ENCODE results near the gene RAB3IP. TPM values are rescaled to one million over a fixed set of nuclear protein-coding genes. Genes with fewer than 3 reads are reported as not detected.

The RAB3IP gene
- total RNA-seq, 1 experiment from 2014 or later: 82.5 TPM

DNA sequence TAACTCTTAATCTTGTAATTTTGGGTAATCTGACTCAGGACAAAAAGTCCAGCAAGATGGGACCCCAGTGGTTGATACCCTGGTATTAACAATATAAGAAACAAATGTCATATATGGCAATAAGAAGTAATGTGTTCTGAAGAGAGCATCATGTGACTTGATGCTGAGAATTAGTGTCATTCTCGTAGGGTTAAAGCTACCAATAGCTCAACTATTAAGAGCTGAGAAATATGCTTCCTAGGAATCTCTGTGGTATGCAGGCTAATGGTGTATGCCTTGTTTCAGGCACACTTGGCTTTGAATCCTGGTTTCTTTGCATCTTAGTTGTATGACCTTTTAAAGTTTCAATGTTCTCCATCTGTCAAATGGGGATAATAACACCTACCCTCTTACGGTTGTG lies 95.5 kb downstream of the RAB3IP start:
- H3K36me3 Mint-ChIP-seq (ENCODE audit: insufficient read depth, unreplicated experiment): no peaks in the 10 kb centered on the region
- POLR2A ChIA-PET: no interaction called here
- no peaks in the 10 kb centered on the region for H3K36me3 ChIP-seq (ENCODE audit: control insufficient read depth, insufficient read depth, low read length)
- H3K27me3 ChIP-seq (replicated peaks; ENCODE audit: control insufficient read depth, insufficient read depth, low read length): no peaks in the 10 kb centered on the region
- TF ChIP-seq, protein P1, sequence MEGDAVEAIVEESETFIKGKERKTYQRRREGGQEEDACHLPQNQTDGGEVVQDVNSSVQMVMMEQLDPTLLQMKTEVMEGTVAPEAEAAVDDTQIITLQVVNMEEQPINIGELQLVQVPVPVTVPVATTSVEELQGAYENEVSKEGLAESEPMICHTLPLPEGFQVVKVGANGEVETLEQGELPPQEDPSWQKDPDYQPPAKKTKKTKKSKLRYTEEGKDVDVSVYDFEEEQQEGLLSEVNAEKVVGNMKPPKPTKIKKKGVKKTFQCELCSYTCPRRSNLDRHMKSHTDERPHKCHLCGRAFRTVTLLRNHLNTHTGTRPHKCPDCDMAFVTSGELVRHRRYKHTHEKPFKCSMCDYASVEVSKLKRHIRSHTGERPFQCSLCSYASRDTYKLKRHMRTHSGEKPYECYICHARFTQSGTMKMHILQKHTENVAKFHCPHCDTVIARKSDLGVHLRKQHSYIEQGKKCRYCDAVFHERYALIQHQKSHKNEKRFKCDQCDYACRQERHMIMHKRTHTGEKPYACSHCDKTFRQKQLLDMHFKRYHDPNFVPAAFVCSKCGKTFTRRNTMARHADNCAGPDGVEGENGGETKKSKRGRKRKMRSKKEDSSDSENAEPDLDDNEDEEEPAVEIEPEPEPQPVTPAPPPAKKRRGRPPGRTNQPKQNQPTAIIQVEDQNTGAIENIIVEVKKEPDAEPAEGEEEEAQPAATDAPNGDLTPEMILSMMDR (IDR thresholded peaks at IDR 0.05; ENCODE audit: insufficient read depth in 1 of 2, low read depth in 1 of 2, low read length in 1 of 2, severe bottlenecking in 1 of 2, unreplicated experiment in 1 of 2): no peak
- peaks cover 5% of the 10 kb centered on the region for H3K27me3 Mint-ChIP-seq (ENCODE audit: insufficient read depth, unreplicated experiment)
- no peak overlapping the region for H3K4me3 Mint-ChIP-seq (ENCODE audit: unreplicated experiment)
- intact Hi-C loops (cut with micrococcal nuclease; ENCODE audit: unreplicated experiment): no loop called here
- no peaks in the 10 kb centered on the region for H3K9me3 Mint-ChIP-seq (ENCODE audit: unreplicated experiment)
- no peaks in the 10 kb centered on the region for H3K9me3 ChIP-seq
- H3K27ac Mint-ChIP-seq (ENCODE audit: unreplicated experiment): no peak overlapping the region
- BruUV-seq (replicated peaks): no TSS peak
- H3K4me1 Mint-ChIP-seq (ENCODE audit: low read depth, unreplicated experiment): no peaks in the 10 kb centered on the region
- no peak overlapping the region for H3K4me3 ChIP-seq (ENCODE audit: low read depth, low read length)
- DNase-seq: no peak
- CTCF ChIA-PET: interaction anchor here (0.5 to 0.7 kb wide), 3 partner anchors 38 to 922 kb away, joined by 3 to 12 read pairs (median 5); no protein-coding TSS in a partner anchor
- peaks cover 7% of the 10 kb centered on the region for H3K4me1 ChIP-seq

DNA sequence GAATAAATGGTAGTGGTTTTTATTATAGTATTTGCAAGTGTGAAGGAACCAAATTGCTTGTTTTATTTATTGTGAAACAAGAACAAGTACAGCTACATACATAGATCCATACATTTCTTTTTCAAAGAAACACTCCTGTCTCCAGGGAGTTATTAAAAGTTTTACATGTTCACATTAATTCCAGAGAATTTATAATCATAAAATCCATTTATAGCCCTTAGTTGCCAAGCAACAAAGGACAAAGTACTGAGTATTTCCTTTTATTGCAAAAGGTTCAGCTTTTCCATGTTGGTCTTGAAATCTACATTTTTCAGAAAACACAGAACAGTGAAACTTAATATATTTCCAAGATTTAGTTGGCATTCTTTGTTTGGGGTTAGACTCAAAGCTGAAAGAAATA lies 95.9 kb downstream of the RAB3IP start:
- H3K9me3 Mint-ChIP-seq (ENCODE audit: unreplicated experiment): no peaks in the 10 kb centered on the region
- TF ChIP-seq, protein P1 (IDR thresholded peaks at IDR 0.05; ENCODE audit: insufficient read depth in 1 of 2, low read depth in 1 of 2, low read length in 1 of 2, severe bottlenecking in 1 of 2, unreplicated experiment in 1 of 2): no peak
- H3K27ac Mint-ChIP-seq (ENCODE audit: unreplicated experiment): no peak overlapping the region
- Histone ChIP-seq H3K27me3 (replicated peaks; ENCODE audit: control insufficient read depth, insufficient read depth, low read length) (no peaks in the 10 kb centered on the region), H3K9me3 (no peaks in the 10 kb centered on the region), H3K36me3 (ENCODE audit: control insufficient read depth, insufficient read depth, low read length) (no peaks in the 10 kb centered on the region), H3K4me3 (ENCODE audit: low read depth, low read length) (no peak overlapping the region), H3K4me1 (peaks cover 7% of the 10 kb centered on the region)
- POLR2A ChIA-PET: no interaction called here
- no peaks in the 10 kb centered on the region for H3K36me3 Mint-ChIP-seq (ENCODE audit: insufficient read depth, unreplicated experiment)
- no peak overlapping the region for H3K4me3 Mint-ChIP-seq (ENCODE audit: unreplicated experiment)
- intact Hi-C loops (cut with micrococcal nuclease; ENCODE audit: unreplicated experiment): no loop called here
- CTCF ChIA-PET: no interaction called here
- H3K4me1 Mint-ChIP-seq (ENCODE audit: low read depth, unreplicated experiment): no peaks in the 10 kb centered on the region
- BruUV-seq (replicated peaks): no TSS peak
- peaks cover 5% of the 10 kb centered on the region for H3K27me3 Mint-ChIP-seq (ENCODE audit: insufficient read depth, unreplicated experiment)
- no peak for DNase-seq

DNA sequence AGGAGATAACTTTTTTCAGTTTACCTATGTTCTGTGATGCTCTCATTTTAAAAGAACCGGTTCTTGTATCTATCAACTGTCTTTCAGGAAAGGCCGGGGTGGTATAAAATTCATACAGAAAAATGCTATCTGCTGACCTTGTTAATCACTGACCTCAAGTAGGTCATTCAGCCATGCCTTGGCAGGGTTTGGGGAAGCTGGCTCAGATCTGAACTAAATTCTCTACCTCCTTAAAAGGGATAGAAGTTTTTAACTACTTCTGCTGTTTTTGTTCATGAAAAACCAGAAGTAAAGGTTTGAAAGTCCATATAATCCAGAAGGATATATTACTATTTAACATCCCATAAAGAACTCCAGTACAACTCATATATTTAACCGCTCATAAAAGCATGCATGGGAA lies 96.4 kb downstream of the RAB3IP start:
- no peak overlapping the region for H3K4me3 Mint-ChIP-seq (ENCODE audit: unreplicated experiment)
- Histone ChIP-seq H3K27me3 (replicated peaks; ENCODE audit: control insufficient read depth, insufficient read depth, low read length) (no peaks in the 10 kb centered on the region), H3K9me3 (no peaks in the 10 kb centered on the region), H3K36me3 (ENCODE audit: control insufficient read depth, insufficient read depth, low read length) (no peaks in the 10 kb centered on the region), H3K4me1 (peaks cover 7% of the 10 kb centered on the region), H3K4me3 (ENCODE audit: low read depth, low read length) (no peak overlapping the region)
- ChIA-PET CTCF (no interaction called here), POLR2A (interaction anchor here (0.6 kb wide), 1 partner anchor 21 kb away, joined by 11 read pairs; no protein-coding TSS in a partner anchor)
- H3K9me3 Mint-ChIP-seq (ENCODE audit: unreplicated experiment): no peaks in the 10 kb centered on the region
- BruUV-seq (replicated peaks): no TSS peak
- no peak overlapping the region for H3K27ac Mint-ChIP-seq (ENCODE audit: unreplicated experiment)
- TF ChIP-seq, protein P1 (IDR thresholded peaks at IDR 0.05; ENCODE audit: insufficient read depth in 1 of 2, low read depth in 1 of 2, low read length in 1 of 2, severe bottlenecking in 1 of 2, unreplicated experiment in 1 of 2): no peak
- no peaks in the 10 kb centered on the region for H3K4me1 Mint-ChIP-seq (ENCODE audit: low read depth, unreplicated experiment)
- DNase-seq: no peak
- intact Hi-C loops (cut with micrococcal nuclease; ENCODE audit: unreplicated experiment): no loop called here
- peaks cover 5% of the 10 kb centered on the region for H3K27me3 Mint-ChIP-seq (ENCODE audit: insufficient read depth, unreplicated experiment)
- H3K36me3 Mint-ChIP-seq (ENCODE audit: insufficient read depth, unreplicated experiment): no peaks in the 10 kb centered on the region

Measured in Caco-2 (cell line).